Heart left ventricle (tissue), 13 donors: ENCODE results near the gene STK17B.

Experiments used
- CTCF ChIP-seq, 12 donors: fragments of 200-600 bp; sonication (generic) in 4 of 12; IDR thresholded peaks; one replicate each; pipeline versions ENCODE4 v1.5.0 to v1.8.0; 2018 to 2022; ENCODE audit warnings: antibody characterized with exemption in 12 of 12, mild to moderate bottlenecking in 5 of 12
- POLR2A ChIP-seq, 2 donors: fragments of 450-650 bp; IDR thresholded peaks; one replicate each; pipeline ENCODE4 v1.6.1; 2017; ENCODE audit warnings: antibody characterized with exemption in 2 of 2, mild to moderate bottlenecking in 2 of 2, moderate library complexity in 2 of 2
- donor health status: ischemic (EF 13 %, LVEDD 7.1; RV severe dilation, severe dysfunction).
- donor health status: DM: no; HTN: yes; CAD: no.
- donor health status: DM: no; HTN: no; CAD: no.
- donor health status: ischemic (EF 25% LVEDD 6.9; RV normal size, moderate dysfunction).
- donor health status: ischemic (EF 25% LVEDD 5.7; RV mildly dilated, moderate dysfunction).
- donor health status: ischemic (EF 35%, LVEDD 5.7; RV mildly dilated, moderate dysfunction).
- donor health status: nonischemic (EF 11% LVEDD 7.7; RV severe dilation, severe dysfunction).
- donor health status: DM: yes; HTN: yes; CAD: no.
- donor health status: PGD.
- donor health status: ischemic (EF 29% LVEDD 5.4; RV normal size, mild dysfunction).
- donor health status: nonischemic (EF 23%, LVEDD 6.1; RV moderate dilation, normal function).

GRCh38 chr2:196104066-196104465 is 67.3 kb downstream of the STK17B start:
- TF ChIP-seq CTCF (IDR thresholded peaks at IDR 0.05) (no peak), POLR2A (IDR thresholded peaks at IDR 0.05) (no peak)
